H1 (cell line): ENCODE data around the gene EDC3. TPM values are rescaled to one million over a fixed set of nuclear protein-coding genes. Genes with fewer than 3 reads are reported as not detected.

Experiments used
- CTCF ChIA-PET: fragments of 300-600 bp; sonication (Branson Sonifier 250); formaldehyde crosslinking; loops from one replicate; lab custom pipeline; 2021; ENCODE audit not compliant: partially characterized antibody; lab: Charles Lee
- POLR2A ChIA-PET: fragments of 300-600 bp; sonication (Branson Sonifier 250); formaldehyde crosslinking; loops from one replicate; lab custom pipeline; 2021; ENCODE audit warnings: inconsistent platforms; ENCODE audit not compliant: partially characterized antibody; lab: Charles Lee
- DNase-seq, 2 experiments: peaks; one replicate each; pipeline versions ENCODE4 v3.0.0 to v3.0.0-alpha.2; 2010 to 2022; ENCODE audit warnings: low spot score in 2 of 2, low read depth in 1 of 2, mixed read lengths in 1 of 2
- FAIRE-seq: peaks from 2 replicates; lab custom pipeline; 2011; peaks lifted over from hg19 to GRCh38; lab: Jason Lieb, UNC
- H2AFZ ChIP-seq: 2 replicates; pipeline ENCODE4 v1.8.1; 2012; ENCODE audit warnings: low read length, inconsistent platforms
- H2AK5ac ChIP-seq: 2 replicates; pipeline ENCODE4 v1.6.1; 2013; ENCODE audit warnings: low read depth, low read length
- H2BK120ac ChIP-seq: replicated peaks from 2 replicates; pipeline ENCODE3; 2013; ENCODE audit warnings: low read depth, low read length, inconsistent platforms
- H2BK12ac ChIP-seq: 2 replicates; pipeline ENCODE4 v1.6.1; 2013; ENCODE audit warnings: low read depth, low read length
- H2BK15ac ChIP-seq: 2 replicates; pipeline ENCODE4 v1.6.1; 2013; ENCODE audit warnings: low read length
- H2BK20ac ChIP-seq: 2 replicates; pipeline ENCODE4 v1.6.1; 2013; ENCODE audit warnings: low read length
- H2BK5ac ChIP-seq: 2 replicates; pipeline ENCODE4 v1.6.1; 2013; ENCODE audit warnings: low read depth, low read length
- H3K14ac ChIP-seq: 2 replicates; pipeline ENCODE4 v1.6.1; 2013; ENCODE audit warnings: inconsistent platforms; ENCODE audit not compliant: insufficient read length
- H3K18ac ChIP-seq: 2 replicates; pipeline ENCODE4 v1.6.1; 2013; ENCODE audit warnings: low read length; ENCODE audit errors: extremely low read depth
- H3K23ac ChIP-seq: 2 replicates; pipeline ENCODE4 v1.6.1; 2013; ENCODE audit warnings: inconsistent platforms; ENCODE audit not compliant: insufficient read length
- H3K23me2 ChIP-seq: 2 replicates; pipeline ENCODE4 v1.6.1; 2013; ENCODE audit warnings: low read depth, low read length
- H3K27ac ChIP-seq: 2 replicates; pipeline ENCODE4 v1.6.1; 2011; ENCODE audit warnings: low read depth, low read length, inconsistent platforms
- H3K27me3 ChIP-seq, 4 experiments: replicated peaks in 1 of 4; 1 replicate in 1 of 4; 2 replicates in 3 of 4; pipeline versions ENCODE4 v1.6.1 to v1.8.1; 2011 to 2013; ENCODE audit warnings: low read length in 3 of 4, mild to moderate bottlenecking in 3 of 4, inconsistent platforms in 2 of 4, mixed read lengths in 2 of 4, moderate library complexity in 1 of 4; ENCODE audit not compliant: control insufficient read depth in 3 of 4, insufficient read depth in 3 of 4; ENCODE audit errors: extremely low read depth in 1 of 4
- H3K36me3 ChIP-seq, 4 experiments: 2 replicates each; pipeline versions ENCODE4 v1.6.1 to v1.8.1; 2011 to 2013; ENCODE audit warnings: mild to moderate bottlenecking in 4 of 4, low read length in 3 of 4, moderate library complexity in 2 of 4, control low read depth in 1 of 4, inconsistent platforms in 1 of 4; ENCODE audit not compliant: insufficient read depth in 4 of 4, control insufficient read depth in 2 of 4
- H3K4ac ChIP-seq: replicated peaks from 2 replicates; pipeline ENCODE3; 2013; ENCODE audit warnings: low read length, low read depth, mixed read lengths, inconsistent platforms; ENCODE audit not compliant: insufficient read length
- H3K4me1 ChIP-seq, 4 experiments: replicated peaks in 1 of 4; 1 replicate in 1 of 4; 2 replicates in 3 of 4; pipeline versions ENCODE4 v1.6.1 to v1.8.1; 2011 to 2013; ENCODE audit warnings: low read length in 3 of 4, inconsistent platforms in 2 of 4, mixed read lengths in 1 of 4; ENCODE audit not compliant: insufficient read depth in 4 of 4, control insufficient read depth in 3 of 4
- H3K4me2 ChIP-seq, 2 experiments: 2 replicates each; pipeline versions ENCODE4 v1.6.1 to v1.8.1; 2011 to 2013; ENCODE audit warnings: low read depth in 2 of 2, low read length in 2 of 2, control low read depth in 1 of 2, inconsistent platforms in 1 of 2, mild to moderate bottlenecking in 1 of 2; ENCODE audit not compliant: insufficient read depth in 1 of 2
- H3K4me3 ChIP-seq, 4 experiments: fragments of 200-600, 300-600 bp in 1 of 4; sonication (generic), shearing (Covaris generic), sonication (Bioruptor Twin) in 1 of 4; 2 replicates each; pipeline versions ENCODE4 v1.5.1 to v1.8.1; 2011 to 2016; ENCODE audit warnings: low read length in 4 of 4, low read depth in 3 of 4, control low read depth in 2 of 4, inconsistent platforms in 2 of 4, mild to moderate bottlenecking in 2 of 4, mixed read lengths in 1 of 4, moderate library complexity in 1 of 4; ENCODE audit not compliant: insufficient read depth in 2 of 4; ENCODE audit errors: extremely low read depth in 1 of 4
- H3K56ac ChIP-seq: replicated peaks from 2 replicates; pipeline ENCODE3; 2013; ENCODE audit warnings: low read depth, mild to moderate bottlenecking, mixed read lengths, low read length, inconsistent platforms; ENCODE audit not compliant: insufficient read length
- H3K79me1 ChIP-seq: 2 replicates; pipeline ENCODE4 v1.6.1; 2013; ENCODE audit warnings: low read depth, low read length, control low read depth
- H3K79me2 ChIP-seq, 2 experiments: 2 replicates each; pipeline versions ENCODE4 v1.6.1 to v1.8.1; 2012 to 2013; ENCODE audit warnings: low read length in 2 of 2, mild to moderate bottlenecking in 2 of 2, inconsistent platforms in 1 of 2; ENCODE audit not compliant: insufficient read depth in 2 of 2, control insufficient read depth in 1 of 2
- H3K9ac ChIP-seq, 4 experiments: replicated peaks in 1 of 4; 1 replicate in 1 of 4; 2 replicates in 3 of 4; pipeline versions ENCODE4 v1.6.1 to v1.8.1; 2011 to 2013; ENCODE audit warnings: low read depth in 3 of 4, low read length in 3 of 4, control low read depth in 2 of 4, mild to moderate bottlenecking in 2 of 4, moderate library complexity in 2 of 4, inconsistent platforms in 1 of 4; ENCODE audit errors: extremely low read depth in 1 of 4
- H3K9me3 ChIP-seq, 2 experiments: 2 replicates each; pipeline versions ENCODE4 v1.6.1 to v1.8.1; 2012 to 2013; ENCODE audit warnings: mild to moderate bottlenecking in 2 of 2, moderate library complexity in 2 of 2, control low read depth in 1 of 2, inconsistent platforms in 1 of 2, low read depth in 1 of 2, low read length in 1 of 2, mixed read lengths in 1 of 2; ENCODE audit not compliant: insufficient read depth in 2 of 2
- H4K20me1 ChIP-seq, 2 experiments: replicated peaks in 1 of 2; 2 replicates each; pipeline versions ENCODE3 to v1.8.1; 2011 to 2013; ENCODE audit warnings: inconsistent platforms in 2 of 2, low read length in 2 of 2, mild to moderate bottlenecking in 1 of 2; ENCODE audit not compliant: insufficient read depth in 2 of 2, control insufficient read depth in 1 of 2
- H4K5ac ChIP-seq: 2 replicates; pipeline ENCODE4 v1.6.1; 2013; ENCODE audit warnings: low read length, low read depth, mixed read lengths, inconsistent platforms; ENCODE audit not compliant: insufficient read length
- H4K8ac ChIP-seq: 2 replicates; pipeline ENCODE4 v1.8.0; 2013; ENCODE audit warnings: mild to moderate bottlenecking, moderate library complexity, low read length, inconsistent platforms; ENCODE audit not compliant: insufficient read depth; ENCODE audit errors: extremely low read depth
- H4K91ac ChIP-seq: replicated peaks from 2 replicates; pipeline ENCODE3; 2013; ENCODE audit warnings: low read length, mixed read lengths, inconsistent platforms; ENCODE audit not compliant: insufficient read length
- ASH2L ChIP-seq: fragments of 200-600, 300-600 bp; sonication (generic); IDR thresholded peaks from one replicate; pipeline ENCODE4 v1.7.1; 2017; ENCODE audit warnings: low read length
- CEBPB ChIP-seq: IDR thresholded peaks from 2 replicates; pipeline ENCODE4 v1.6.1; 2012; ENCODE audit warnings: low read depth, low read length
- E2F6 ChIP-seq: IDR thresholded peaks from 2 replicates; pipeline ENCODE4 v1.6.1; 2012; ENCODE audit warnings: inconsistent platforms
- EZH2 ChIP-seq: fragments of 200-600 bp; sonication (generic); IDR thresholded peaks from 2 replicates; pipeline ENCODE4 v1.7.1; 2012; ENCODE audit warnings: low read depth, mild to moderate bottlenecking, moderate library complexity, low read length, inconsistent platforms; ENCODE audit not compliant: severe bottlenecking
- GABPA ChIP-seq: IDR thresholded peaks from 2 replicates; pipeline ENCODE4 v1.6.1; 2011; ENCODE audit warnings: mild to moderate bottlenecking, low read length, moderate library complexity, borderline replicate concordance; ENCODE audit not compliant: insufficient read depth
- HDAC2 ChIP-seq, 2 experiments: fragments of 300-600 bp in 1 of 2; sonication (generic) in 1 of 2; IDR thresholded peaks; 2 replicates each; pipeline ENCODE4 v1.6.1; 2011 to 2012; ENCODE audit warnings: low read depth in 2 of 2, low read length in 2 of 2, mild to moderate bottlenecking in 2 of 2, moderate library complexity in 2 of 2, borderline replicate concordance in 1 of 2, inconsistent platforms in 1 of 2
- RAD21 ChIP-seq, 2 experiments: IDR thresholded peaks in 1 of 2; conservative IDR thresholded peaks in 1 of 2; 2 replicates each; pipeline ENCODE4 v1.6.1; 2011; ENCODE audit warnings: low read depth in 2 of 2, low read length in 2 of 2, improper control_type of control experiment in 1 of 2, inconsistent platforms in 1 of 2, mild to moderate bottlenecking in 1 of 2, moderate library complexity in 1 of 2
- WGBS, 2 experiments: shearing (Covaris generic) in 1 of 2; methylation state at CpG; one replicate each; pipeline versions ENCODE4 v1.1.6 to v1.1.7; 2013 to 2015; ENCODE audit warnings: low lambda C conversion rate in 2 of 2, mixed read lengths in 2 of 2, inconsistent platforms in 1 of 2, low coverage in 1 of 2, missing lambda C conversion rate in 1 of 2; ENCODE audit not compliant: insufficient replicate concordance in 2 of 2, insufficient coverage in 1 of 2, insufficient read length in 1 of 2; ENCODE audit errors: extremely low coverage in 1 of 2, missing lambda C conversion rate in 1 of 2; 5-methylcytosine and 5-hydroxymethylcytosine counted together
- polyA plus RNA-seq, 7 experiments: library from polyadenylated mRNA; depleted of rRNA in 3 of 7; stranded (reverse) in 5 of 7; unstranded in 2 of 7; fragments of >200 nt in 5 of 7; fragments of 200-250 nt in 2 of 7; gene quantifications; 1 replicate in 5 of 7; 2 replicates in 1 of 7; 4 replicates in 1 of 7; pipeline versions ENCODE4 v1.2.1 to v1.2.3, GENCODE V29; 2011 to 2013; ENCODE audit warnings: missing spikeins in 2 of 7, mixed read lengths in 2 of 7
- total RNA-seq: library from RNA; stranded (reverse); fragmentation: NEBNext Ultra II Directional; extraction: Animal tissue kit (Norgen Biotek cat#: 25700); gene quantifications from 2 replicates; pipeline ENCODE4 v1.2.1, GENCODE V29; 2021
- TF ChIP-seq, protein P1 (sequence below): IDR thresholded peaks from 2 replicates; pipeline ENCODE4 v1.6.1; 2011; ENCODE audit warnings: low read depth, mild to moderate bottlenecking, low read length; ENCODE audit not compliant: insufficient read depth

Gene EDC3
- total and polyA plus RNA-seq, 2 of the 8 experiments (the other 6 are each of a cell fraction or from before 2014, with no cell fraction given): 45.0 to 50.8 TPM

DNA sequence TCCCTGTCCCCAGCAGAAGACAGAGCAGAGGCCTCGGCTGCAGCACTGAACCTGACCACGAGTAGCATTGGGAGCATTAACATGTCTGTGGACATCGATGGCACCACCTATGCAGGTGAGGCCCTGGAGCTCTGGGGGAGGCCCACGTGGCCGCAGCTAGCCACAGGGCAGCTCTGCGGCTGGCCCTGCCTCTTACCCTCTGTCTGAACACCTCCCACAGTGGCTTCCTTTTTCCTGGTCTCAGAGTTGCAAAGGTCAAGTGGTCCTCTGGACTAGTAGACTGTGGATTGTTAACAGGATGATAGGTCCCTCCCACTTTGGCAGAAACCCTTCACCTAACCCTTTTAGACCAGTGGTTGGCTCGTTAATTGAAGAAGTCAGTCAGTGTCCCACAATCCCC, 102.7 kb downstream of the EDC3 start:
- H2BK120ac ChIP-seq: no peak overlapping the region
- FAIRE-seq (no peak), DNase-seq (no peak)
- H4K91ac ChIP-seq: no peak overlapping the region
- CTCF ChIA-PET: interaction anchor here (1.3 kb wide), 1 partner anchor 16 kb away, joined by 4 read pairs; no protein-coding TSS in a partner anchor
- no peaks in the 10 kb centered on the region for H3K9me3 ChIP-seq
- no peak overlapping the region for H3K4me2 ChIP-seq
- H3K27me3 ChIP-seq: no peaks in the 10 kb centered on the region
- H2BK20ac ChIP-seq: no peak overlapping the region
- peaks cover 0 to 9% (median 5%) of the 10 kb centered on the region in 4 experiments; a peak in 3 of 7 replicates for H3K4me1 ChIP-seq
- H3K18ac ChIP-seq: no peak overlapping the region
- peaks cover 2 to 3% of the 10 kb centered on the region in 2 experiments for H4K20me1 ChIP-seq
- no peak overlapping the region for H3K4me3 ChIP-seq
- no peak overlapping the region for H2BK12ac ChIP-seq
- H3K27ac ChIP-seq: no peak overlapping the region
- no peak overlapping the region for H2AFZ ChIP-seq
- H2BK5ac ChIP-seq: no peak overlapping the region
- H3K36me3 ChIP-seq: peaks cover 34 to 62% (median 52%) of the 10 kb centered on the region in 4 experiments
- H2BK15ac ChIP-seq: no peak overlapping the region
- no peak overlapping the region for H3K4ac ChIP-seq
- POLR2A ChIA-PET: interaction anchor here (1.4 kb wide), 1 partner anchor 15 kb away, joined by 4 read pairs; no protein-coding TSS in a partner anchor
- no peak overlapping the region for H3K9ac ChIP-seq
- no peak overlapping the region for H3K23ac ChIP-seq
- H3K23me2 ChIP-seq: no peaks in the 10 kb centered on the region
- H3K79me1 ChIP-seq: no peaks in the 10 kb centered on the region
- 91% methylated on average over 7 of the region's 7 CpGs; no CpG with 5 or more reads in 1 of the 2 experiments for WGBS, 2 experiments
- no peak overlapping the region for H3K14ac ChIP-seq
- H3K79me2 ChIP-seq: 0 out of 4 replicates have a peak, but pooled peaks cover 0 to 2% of the 10 kb centered on the region in 2 experiments
- no peak overlapping the region for H3K56ac ChIP-seq
- no peak overlapping the region for H2AK5ac ChIP-seq
- H4K8ac ChIP-seq: no peak overlapping the region; the same call in 1 of the 2 replicates
- no peak overlapping the region for H4K5ac ChIP-seq
- no peak for TF ChIP-seq ASH2L
- TF ChIP-seq GABPA: no peak
- TF ChIP-seq, protein P1, sequence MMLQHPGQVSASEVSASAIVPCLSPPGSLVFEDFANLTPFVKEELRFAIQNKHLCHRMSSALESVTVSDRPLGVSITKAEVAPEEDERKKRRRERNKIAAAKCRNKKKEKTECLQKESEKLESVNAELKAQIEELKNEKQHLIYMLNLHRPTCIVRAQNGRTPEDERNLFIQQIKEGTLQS: no peak
- TF ChIP-seq CEBPB: no peak
- no peak for TF ChIP-seq EZH2
- no peak for TF ChIP-seq E2F6
- no peak for TF ChIP-seq RAD21 (IDR thresholded peaks at IDR 0.05 in 1 of 2, conservative IDR thresholded peaks at IDR 0.05 in 1 of 2; ENCODE audit: low read depth in 2 of 2, low read length in 2 of 2)
- no peak for TF ChIP-seq HDAC2 (IDR thresholded peaks at IDR 0.05; ENCODE audit: borderline replicate concordance in 1 of 2, low read depth in 2 of 2, low read length in 2 of 2)
